GM23248 (cell line): ENCODE data around the gene SLC1A7. TPM values are rescaled to one million over a fixed set of nuclear protein-coding genes. Genes with fewer than 3 reads are reported as not detected.
A peak's percentile ranks its signal among the peaks of the same experiment; 100 is the strongest.

Experiments used
- DNase-seq: peaks from one replicate; pipeline ENCODE4 v3.0.0-alpha.2; 2015
- H2AFZ ChIP-seq: fragments of 200-600 bp; sonication (generic); 2 replicates; pipeline ENCODE4 v1.6.1; 2016; ENCODE audit warnings: antibody characterized with exemption
- H3F3A ChIP-seq: fragments of 200-600 bp; sonication (generic); 2 replicates; pipeline ENCODE4 v1.6.1; 2016; ENCODE audit warnings: mild to moderate bottlenecking, antibody characterized with exemption, mixed run types; ENCODE audit not compliant: insufficient read depth
- H3K27ac ChIP-seq: fragments of 200-600 bp; sonication (generic); 2 replicates; pipeline ENCODE4 v1.5.1; 2016; ENCODE audit warnings: mild to moderate bottlenecking
- H3K27me3 ChIP-seq: fragments of 200-600 bp; sonication (generic); replicated peaks from 2 replicates; pipeline ENCODE4 v1.6.1; 2016; ENCODE audit warnings: mild to moderate bottlenecking; ENCODE audit not compliant: insufficient read depth
- H3K36me3 ChIP-seq: fragments of 200-600 bp; sonication (generic); 2 replicates; pipeline ENCODE4 v1.6.1; 2016; ENCODE audit warnings: low read depth, mild to moderate bottlenecking
- H3K4me1 ChIP-seq: fragments of 200-600 bp; sonication (generic); 2 replicates; pipeline ENCODE4 v1.6.1; 2016; ENCODE audit warnings: mild to moderate bottlenecking; ENCODE audit not compliant: insufficient read depth
- H3K4me2 ChIP-seq: fragments of 200-600 bp; sonication (generic); one replicate; pipeline ENCODE4 v1.6.1; 2016; ENCODE audit warnings: mild to moderate bottlenecking; ENCODE audit not compliant: unreplicated experiment
- H3K4me3 ChIP-seq: fragments of 200-600 bp; sonication (generic); 2 replicates; pipeline ENCODE4 v1.5.1; 2016; ENCODE audit warnings: mild to moderate bottlenecking
- H3K79me2 ChIP-seq: fragments of 200-600 bp; sonication (generic); 2 replicates; pipeline ENCODE4 v1.6.1; 2016; ENCODE audit warnings: mild to moderate bottlenecking; ENCODE audit not compliant: insufficient read depth
- H3K9ac ChIP-seq: fragments of 200-600 bp; sonication (generic); 2 replicates; pipeline ENCODE4 v1.6.1; 2016; ENCODE audit warnings: mild to moderate bottlenecking
- H3K9me2 ChIP-seq: fragments of 200-600 bp; sonication (generic); 2 replicates; pipeline ENCODE4 v1.6.1; 2016; ENCODE audit warnings: mixed run types, mild to moderate bottlenecking, moderate library complexity; ENCODE audit not compliant: insufficient read depth
- H3K9me3 ChIP-seq: fragments of 200-600 bp; sonication (generic); one replicate; pipeline ENCODE4 v1.6.1; 2017; ENCODE audit warnings: low read depth
- H4K20me1 ChIP-seq: fragments of 200-600 bp; sonication (generic); 2 replicates; pipeline ENCODE4 v1.6.0; 2016; ENCODE audit not compliant: insufficient read depth
- EZH2 ChIP-seq: fragments of 200-600 bp; sonication (generic); IDR thresholded peaks from 2 replicates; pipeline ENCODE4 v1.6.1; 2018; ENCODE audit warnings: antibody characterized with exemption, mild to moderate bottlenecking; ENCODE audit not compliant: insufficient read depth, poor library complexity, severe bottlenecking
- EZH2phosphoT487 ChIP-seq: fragments of 200-600 bp; sonication (generic); IDR thresholded peaks from 2 replicates; pipeline ENCODE4 v1.6.1; 2018; ENCODE audit warnings: antibody characterized with exemption, moderate library complexity, mild to moderate bottlenecking, low read depth; ENCODE audit not compliant: insufficient read depth
- WGBS, 2 experiments: methylation state at CpG; one replicate each; pipeline ENCODE4 v1.1.6; 2015 to 2017; ENCODE audit warnings: low lambda C conversion rate in 2 of 2, low coverage in 1 of 2; ENCODE audit errors: missing lambda C conversion rate in 2 of 2; 5-methylcytosine and 5-hydroxymethylcytosine counted together
- in situ Hi-C: fragments of 300-500 bp; cut with MboI; formaldehyde crosslinking; loops from 2 replicates; pipeline ENCODE4 v1.15.0; 2020
- polyA plus RNA-seq: library from polyadenylated mRNA; unstranded; fragments of >200 nt; fragmentation: Nextera tagmentation; extraction: Ambion mirVana; gene quantifications from 2 replicates; pipeline ENCODE4 v1.2.1, GENCODE V29; 2016
- total RNA-seq: library from RNA; depleted of rRNA; stranded (reverse); fragments of >200 nt; shearing (Covaris generic); gene quantifications from 2 replicates; pipeline ENCODE4 v1.2.3, GENCODE V29; 2014

SLC1A7 gene
- total and polyA plus RNA-seq, 2 experiments from 2014 or later: 0.51 TPM; not detected in 1

- Histone ChIP-seq H3K4me1 (peaks cover 36% of the 10 kb centered on the region), H4K20me1 (no peaks in the 10 kb centered on the region), H3K9me3 (no peaks in the 10 kb centered on the region), H3K4me3 (no peak overlapping the region), H3K79me2 (no peaks in the 10 kb centered on the region), H3K9me2 (no peaks in the 10 kb centered on the region), H3F3A (peaks cover 36% of the 10 kb centered on the region), H3K9ac (no peak overlapping the region), H3K36me3 (no peaks in the 10 kb centered on the region), H3K27ac (no peak overlapping the region), H2AFZ (no peak overlapping the region), H3K4me2 (no peak overlapping the region), H3K27me3 (no peaks in the 10 kb centered on the region)
- peak; percentile 18 for DNase-seq
- in situ Hi-C loops: no loop called here
- 95 to 97% methylated on average over 1 of the region's 1 CpG for WGBS, 2 experiments
- no peak for TF ChIP-seq EZH2phosphoT487
- no peak for TF ChIP-seq EZH2
Observed at GRCh38 chr1:53137729-53138128, 4.7 kb downstream of the SLC1A7 start.

- Histone ChIP-seq H3K9me2 (no peaks in the 10 kb centered on the region), H3K27ac (peak overlapping the region; percentile 98), H3K4me1 (peaks cover 34% of the 10 kb centered on the region), H3K4me3 (no peak overlapping the region), H3K9ac (peak overlapping the region; percentile 76), H4K20me1 (no peaks in the 10 kb centered on the region), H2AFZ (no peak overlapping the region), H3F3A (peaks cover 33% of the 10 kb centered on the region), H3K36me3 (no peaks in the 10 kb centered on the region), H3K79me2 (no peaks in the 10 kb centered on the region), H3K9me3 (no peaks in the 10 kb centered on the region), H3K27me3 (no peaks in the 10 kb centered on the region), H3K4me2 (peak overlapping the region; percentile 54)
- 0 to 1% methylated on average over 4 of the region's 4 CpGs for WGBS, 2 experiments
- in situ Hi-C loops: no loop called here
- peak; percentile 97 for DNase-seq
- no peak for TF ChIP-seq EZH2phosphoT487
- no peak for TF ChIP-seq EZH2
Observed at GRCh38 chr1:53135735-53136114, 6.7 kb downstream of the SLC1A7 start.

- 39 to 43% methylated on average over 23 of the region's 23 CpGs for WGBS, 2 experiments
- DNase-seq: peak; percentile 97
- peak overlapping the region; percentile 54 for H3K4me2 ChIP-seq
- H3K9me2 ChIP-seq: no peaks in the 10 kb centered on the region
- in situ Hi-C loops: no loop called here
- H3K4me3 ChIP-seq: no peak overlapping the region
- H3F3A ChIP-seq: peaks cover 27% of the 10 kb centered on the region
- no peaks in the 10 kb centered on the region for H3K79me2 ChIP-seq
- no peaks in the 10 kb centered on the region for H3K27me3 ChIP-seq
- TF ChIP-seq EZH2 (no peak), EZH2phosphoT487 (no peak)
- peak overlapping the region; percentile 76 for H3K9ac ChIP-seq
- peaks cover 28% of the 10 kb centered on the region for H3K4me1 ChIP-seq
- no peaks in the 10 kb centered on the region for H4K20me1 ChIP-seq
- peak overlapping the region; percentile 54 for H2AFZ ChIP-seq
- H3K36me3 ChIP-seq: no peaks in the 10 kb centered on the region
- no peaks in the 10 kb centered on the region for H3K9me3 ChIP-seq
- H3K27ac ChIP-seq: peak overlapping the region; percentile 98
Observed at GRCh38 chr1:53134961-53135734, 7.3 kb downstream of the SLC1A7 start.

- Histone ChIP-seq H3K27ac (no peak overlapping the region), H3K4me3 (no peak overlapping the region), H3K9me3 (no peaks in the 10 kb centered on the region), H3K9me2 (no peaks in the 10 kb centered on the region), H3K9ac (no peak overlapping the region), H3K27me3 (no peaks in the 10 kb centered on the region), H3K79me2 (no peaks in the 10 kb centered on the region), H3K4me2 (no peak overlapping the region), H4K20me1 (no peaks in the 10 kb centered on the region), H3K36me3 (no peaks in the 10 kb centered on the region), H3F3A (peaks cover 17% of the 10 kb centered on the region), H2AFZ (no peak overlapping the region), H3K4me1 (peaks cover 17% of the 10 kb centered on the region)
- in situ Hi-C loops: no loop called here
- TF ChIP-seq EZH2: no peak
- 97 to 98% methylated on average over 7 of the region's 7 CpGs for WGBS, 2 experiments
- no peak for DNase-seq
Observed at GRCh38 chr1:53134042-53134485, 8.4 kb downstream of the SLC1A7 start.
